SK-N-SH treated with all-trans-retinoic acid at 6 μM for 48 hours (cell line): ENCODE results near the gene BCAP29.

Experiments used
- ATAC-seq: fragments of 200-7000 bp; cut with Tn5 transposase; 3 replicates; pipeline ENCODE4 v1.9.1; 2020; ENCODE audit warnings: mild to moderate bottlenecking, moderate library complexity
- ARNTL ChIP-seq: fragments of 450-650 bp; formaldehyde crosslinking; IDR thresholded peaks from 2 replicates; pipeline ENCODE4 v1.5.0; 2020; ENCODE audit warnings: low read depth, mild to moderate bottlenecking, moderate library complexity, borderline replicate concordance
- BACH2 ChIP-seq: fragments of 250-450 bp; sonication (Bioruptor Pico); IDR thresholded peaks from 2 replicates; pipeline ENCODE4 v1.9.0; 2021; ENCODE audit warnings: mild to moderate bottlenecking, borderline replicate concordance
- CSDC2 ChIP-seq: fragments of 250-450 bp; sonication (Bioruptor Pico); IDR thresholded peaks from 2 replicates; pipeline ENCODE4 v1.5.0; 2020; ENCODE audit warnings: mild to moderate bottlenecking, moderate library complexity
- CSRNP3 ChIP-seq: fragments of 250-450 bp; sonication (Bioruptor Pico); IDR thresholded peaks from 2 replicates; pipeline ENCODE4 v1.5.1; 2021; ENCODE audit warnings: mild to moderate bottlenecking, moderate library complexity
- GLIS3 ChIP-seq: fragments of 250-450 bp; sonication (Bioruptor Pico); IDR thresholded peaks from 2 replicates; pipeline ENCODE4 v1.5.0; 2020; ENCODE audit warnings: mild to moderate bottlenecking, moderate library complexity
- ISL1 ChIP-seq: fragments of 250-450 bp; sonication (Bioruptor Pico); IDR thresholded peaks from 2 replicates; pipeline ENCODE4 v2.1.2; 2022; ENCODE audit warnings: mild to moderate bottlenecking, moderate library complexity
- OSR1 ChIP-seq: fragments of 250-450 bp; sonication (Bioruptor Pico); IDR thresholded peaks from 2 replicates; pipeline ENCODE4 v1.8.0; 2022; ENCODE audit warnings: moderate library complexity, mild to moderate bottlenecking, inconsistent platforms
- PPARA ChIP-seq: fragments of 250-450 bp; sonication (Bioruptor Pico); IDR thresholded peaks from 2 replicates; pipeline ENCODE4 v1.5.0; 2020; ENCODE audit warnings: mild to moderate bottlenecking, borderline replicate concordance
- TCF4 ChIP-seq: fragments of 250-450 bp; sonication (Bioruptor Pico); IDR thresholded peaks from 2 replicates; pipeline ENCODE4 v1.8.0; 2021; ENCODE audit warnings: mild to moderate bottlenecking, moderate library complexity, borderline replicate concordance
- TOX ChIP-seq: fragments of 250-450 bp; sonication (Bioruptor Pico); IDR thresholded peaks from 2 replicates; pipeline ENCODE4 v1.8.0; 2021; ENCODE audit warnings: mild to moderate bottlenecking, moderate library complexity, borderline replicate concordance
- ZFP3 ChIP-seq: fragments of 250-450 bp; sonication (Bioruptor Pico); IDR thresholded peaks from 2 replicates; pipeline ENCODE4 v1.5.0; 2020; ENCODE audit warnings: mild to moderate bottlenecking, moderate library complexity
- ZNF565 ChIP-seq: fragments of 450-650 bp; formaldehyde crosslinking; conservative IDR thresholded peaks from 2 replicates; pipeline ENCODE4 v1.5.0; 2020; ENCODE audit warnings: low read depth, mild to moderate bottlenecking, moderate library complexity
- ZNF70 ChIP-seq: fragments of 450-650 bp; formaldehyde crosslinking; IDR thresholded peaks from 2 replicates; pipeline ENCODE4 v1.5.0; 2020; ENCODE audit warnings: mild to moderate bottlenecking, moderate library complexity
- ZNF8 ChIP-seq: fragments of 450-650 bp; formaldehyde crosslinking; IDR thresholded peaks from 2 replicates; pipeline ENCODE4 v1.5.0; 2020; ENCODE audit warnings: mild to moderate bottlenecking, moderate library complexity
- TF ChIP-seq, protein P1 (sequence below): fragments of 250-450 bp; sonication (Bioruptor Pico); IDR thresholded peaks from 2 replicates; pipeline ENCODE4 v1.5.1; 2020; ENCODE audit warnings: low read depth, mild to moderate bottlenecking, moderate library complexity
- TF ChIP-seq, protein P2 (sequence below): fragments of 250-450 bp; sonication (Bioruptor Pico); IDR thresholded peaks from 2 replicates; pipeline ENCODE4 v1.8.0; 2021; ENCODE audit warnings: low read depth, mild to moderate bottlenecking, moderate library complexity, borderline replicate concordance
- TF ChIP-seq, protein P3 (sequence below): fragments of 250-450 bp; sonication (Bioruptor Pico); IDR thresholded peaks from 2 replicates; pipeline ENCODE4 v1.5.0; 2020; ENCODE audit warnings: mild to moderate bottlenecking, moderate library complexity
- TF ChIP-seq, protein P4 (sequence below): fragments of 250-450 bp; sonication (Bioruptor Pico); IDR thresholded peaks from 2 replicates; pipeline ENCODE4 v1.8.0; 2020; ENCODE audit warnings: mild to moderate bottlenecking, moderate library complexity, borderline replicate concordance

The BCAP29 gene

DNA sequence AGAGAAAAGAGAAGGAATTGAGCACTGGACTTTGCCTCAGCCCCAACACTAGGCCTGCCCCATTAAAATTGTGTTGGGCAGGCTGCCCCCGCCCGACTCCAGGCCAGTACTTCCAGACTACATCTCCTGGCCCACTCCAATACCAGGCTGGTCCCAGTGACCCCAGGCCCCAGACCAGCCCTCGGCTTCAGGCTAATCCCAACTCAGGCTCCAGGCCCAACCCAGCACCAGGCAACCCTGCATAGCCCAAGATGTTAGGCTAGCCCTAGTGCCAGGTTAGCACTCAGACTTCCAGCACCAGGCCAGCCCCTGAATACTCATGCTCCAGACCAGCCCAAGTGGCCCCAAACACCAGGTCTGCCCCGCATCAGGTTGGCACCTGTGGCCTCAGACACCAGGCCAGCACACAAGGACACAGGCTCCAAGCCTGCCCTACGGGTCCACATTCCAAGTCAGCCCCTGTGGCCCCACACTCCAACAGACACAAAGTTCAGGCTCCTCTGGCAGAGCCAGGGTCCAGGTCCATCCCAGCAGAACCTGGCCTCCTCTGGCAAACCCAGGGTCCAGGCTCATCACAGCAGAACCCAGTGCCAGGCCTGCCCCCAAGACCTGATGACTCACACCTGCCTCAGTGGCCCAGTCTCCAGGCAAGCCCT lies 36.6 kb upstream of the BCAP29 start (continued):
- TF ChIP-seq CSRNP3 (no peak), TCF4 (CRISPR knock-in tag) (no peak)
- TF ChIP-seq, protein P1, sequence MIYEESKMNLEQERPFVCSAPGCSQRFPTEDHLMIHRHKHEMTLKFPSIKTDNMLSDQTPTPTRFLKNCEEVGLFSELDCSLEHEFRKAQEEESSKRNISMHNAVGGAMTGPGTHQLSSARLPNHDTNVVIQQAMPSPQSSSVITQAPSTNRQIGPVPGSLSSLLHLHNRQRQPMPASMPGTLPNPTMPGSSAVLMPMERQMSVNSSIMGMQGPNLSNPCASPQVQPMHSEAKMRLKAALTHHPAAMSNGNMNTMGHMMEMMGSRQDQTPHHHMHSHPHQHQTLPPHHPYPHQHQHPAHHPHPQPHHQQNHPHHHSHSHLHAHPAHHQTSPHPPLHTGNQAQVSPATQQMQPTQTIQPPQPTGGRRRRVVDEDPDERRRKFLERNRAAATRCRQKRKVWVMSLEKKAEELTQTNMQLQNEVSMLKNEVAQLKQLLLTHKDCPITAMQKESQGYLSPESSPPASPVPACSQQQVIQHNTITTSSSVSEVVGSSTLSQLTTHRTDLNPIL (CRISPR knock-in tag): no peak
- TF ChIP-seq, protein P2, sequence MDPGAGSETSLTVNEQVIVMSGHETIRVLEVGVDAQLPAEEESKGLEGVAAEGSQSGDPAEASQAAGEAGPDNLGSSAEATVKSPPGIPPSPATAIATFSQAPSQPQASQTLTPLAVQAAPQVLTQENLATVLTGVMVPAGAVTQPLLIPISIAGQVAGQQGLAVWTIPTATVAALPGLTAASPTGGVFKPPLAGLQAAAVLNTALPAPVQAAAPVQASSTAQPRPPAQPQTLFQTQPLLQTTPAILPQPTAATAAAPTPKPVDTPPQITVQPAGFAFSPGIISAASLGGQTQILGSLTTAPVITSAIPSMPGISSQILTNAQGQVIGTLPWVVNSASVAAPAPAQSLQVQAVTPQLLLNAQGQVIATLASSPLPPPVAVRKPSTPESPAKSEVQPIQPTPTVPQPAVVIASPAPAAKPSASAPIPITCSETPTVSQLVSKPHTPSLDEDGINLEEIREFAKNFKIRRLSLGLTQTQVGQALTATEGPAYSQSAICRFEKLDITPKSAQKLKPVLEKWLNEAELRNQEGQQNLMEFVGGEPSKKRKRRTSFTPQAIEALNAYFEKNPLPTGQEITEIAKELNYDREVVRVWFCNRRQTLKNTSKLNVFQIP (CRISPR knock-in tag): no peak

DNA sequence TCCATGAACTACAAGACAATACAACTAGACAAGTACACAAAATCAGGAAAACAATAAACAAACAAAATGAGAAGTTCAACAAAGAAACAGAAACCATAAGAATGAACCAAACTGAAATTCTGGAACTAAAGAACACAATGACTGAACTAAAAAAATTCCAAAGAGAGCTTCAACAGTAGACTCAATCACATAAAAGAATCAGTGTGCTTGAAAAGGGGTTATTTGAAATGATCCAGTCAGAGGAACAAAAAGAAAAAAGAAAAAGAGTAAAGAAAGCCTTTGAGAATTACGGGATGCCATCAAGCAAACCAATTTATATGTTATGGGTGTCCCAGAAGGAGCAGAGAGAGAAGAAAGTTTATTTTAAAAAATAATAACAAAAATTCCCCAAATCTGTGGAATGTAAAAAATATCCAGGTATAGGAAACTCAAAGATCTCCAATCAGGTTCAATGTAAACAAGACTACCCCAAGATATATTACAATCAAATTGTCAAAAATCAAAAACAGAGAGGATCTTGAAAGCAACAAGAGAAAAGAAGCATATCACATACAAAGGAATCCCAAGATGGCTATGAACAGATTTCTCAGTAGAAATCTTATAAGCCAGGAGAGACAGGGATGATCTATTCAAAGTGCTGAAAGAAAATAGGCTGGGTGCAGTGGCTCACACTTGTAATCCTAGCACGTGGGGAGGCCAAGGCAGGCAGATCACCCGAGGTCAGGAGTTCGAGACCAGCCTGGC lies 35.0 kb upstream of the BCAP29 start:
- ATAC-seq: no peak
- no peak for TF ChIP-seq BACH2
- TF ChIP-seq OSR1 (CRISPR knock-in tag): no peak
- TF ChIP-seq, protein P3, sequence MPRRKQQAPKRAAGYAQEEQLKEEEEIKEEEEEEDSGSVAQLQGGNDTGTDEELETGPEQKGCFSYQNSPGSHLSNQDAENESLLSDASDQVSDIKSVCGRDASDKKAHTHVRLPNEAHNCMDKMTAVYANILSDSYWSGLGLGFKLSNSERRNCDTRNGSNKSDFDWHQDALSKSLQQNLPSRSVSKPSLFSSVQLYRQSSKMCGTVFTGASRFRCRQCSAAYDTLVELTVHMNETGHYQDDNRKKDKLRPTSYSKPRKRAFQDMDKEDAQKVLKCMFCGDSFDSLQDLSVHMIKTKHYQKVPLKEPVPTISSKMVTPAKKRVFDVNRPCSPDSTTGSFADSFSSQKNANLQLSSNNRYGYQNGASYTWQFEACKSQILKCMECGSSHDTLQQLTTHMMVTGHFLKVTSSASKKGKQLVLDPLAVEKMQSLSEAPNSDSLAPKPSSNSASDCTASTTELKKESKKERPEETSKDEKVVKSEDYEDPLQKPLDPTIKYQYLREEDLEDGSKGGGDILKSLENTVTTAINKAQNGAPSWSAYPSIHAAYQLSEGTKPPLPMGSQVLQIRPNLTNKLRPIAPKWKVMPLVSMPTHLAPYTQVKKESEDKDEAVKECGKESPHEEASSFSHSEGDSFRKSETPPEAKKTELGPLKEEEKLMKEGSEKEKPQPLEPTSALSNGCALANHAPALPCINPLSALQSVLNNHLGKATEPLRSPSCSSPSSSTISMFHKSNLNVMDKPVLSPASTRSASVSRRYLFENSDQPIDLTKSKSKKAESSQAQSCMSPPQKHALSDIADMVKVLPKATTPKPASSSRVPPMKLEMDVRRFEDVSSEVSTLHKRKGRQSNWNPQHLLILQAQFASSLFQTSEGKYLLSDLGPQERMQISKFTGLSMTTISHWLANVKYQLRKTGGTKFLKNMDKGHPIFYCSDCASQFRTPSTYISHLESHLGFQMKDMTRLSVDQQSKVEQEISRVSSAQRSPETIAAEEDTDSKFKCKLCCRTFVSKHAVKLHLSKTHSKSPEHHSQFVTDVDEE (CRISPR knock-in tag): no peak
- no peak for TF ChIP-seq ZNF565 (CRISPR knock-in tag)
- no peak for TF ChIP-seq TCF4 (CRISPR knock-in tag)

DNA sequence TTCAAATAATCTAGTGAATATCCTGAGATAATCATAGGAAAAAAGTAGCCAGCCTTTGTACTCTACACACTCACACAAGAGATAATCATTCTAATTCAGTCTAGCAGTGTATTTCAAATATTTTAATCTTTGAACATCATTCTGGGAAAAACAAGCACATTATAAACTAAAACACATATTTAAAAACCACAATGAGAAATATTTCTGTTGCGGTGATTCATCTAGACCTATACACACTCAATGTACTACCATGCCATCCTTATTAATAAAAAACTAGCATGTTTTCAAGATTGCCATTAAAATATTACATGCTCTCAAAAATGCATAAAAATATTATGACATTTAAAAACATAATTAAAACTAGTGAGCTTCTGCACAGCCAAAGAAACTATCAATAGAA lies 28.1 kb upstream of the BCAP29 start:
- no peak for TF ChIP-seq ZNF8 (CRISPR knock-in tag)
- no peak for TF ChIP-seq ARNTL (CRISPR knock-in tag)
- no peak for ATAC-seq

DNA sequence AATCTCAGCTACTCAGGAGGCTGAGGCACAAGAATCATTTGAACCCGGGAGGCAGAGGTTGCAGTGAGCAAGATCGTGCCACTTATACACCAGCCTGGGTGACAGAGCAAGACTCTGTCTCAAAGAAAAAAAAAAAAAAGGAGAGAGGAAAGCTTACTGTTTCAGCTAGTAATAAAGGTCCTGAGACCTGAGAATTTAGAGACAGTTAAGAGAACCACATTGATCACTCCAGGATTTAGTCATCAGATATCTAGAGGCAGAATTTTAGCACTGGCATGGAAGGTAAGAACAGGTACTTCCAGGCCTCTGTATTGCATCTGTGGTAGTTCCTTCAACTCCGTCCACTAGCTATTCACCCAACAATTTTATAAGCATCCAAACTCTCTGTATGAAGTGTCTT lies 24.2 kb upstream of the BCAP29 start:
- ATAC-seq: no peak
- TF ChIP-seq ISL1 (no peak), ZFP3 (CRISPR knock-in tag) (no peak), BACH2 (no peak), ZNF70 (no peak), OSR1 (CRISPR knock-in tag) (no peak), GLIS3 (CRISPR knock-in tag) (no peak), CSDC2 (no peak), TCF4 (CRISPR knock-in tag) (no peak), TOX (CRISPR knock-in tag) (no peak), ZNF565 (CRISPR knock-in tag) (no peak), PPARA (CRISPR knock-in tag) (no peak)
- TF ChIP-seq, protein P2 (CRISPR knock-in tag): no peak
- TF ChIP-seq, protein P3 (CRISPR knock-in tag): no peak
- TF ChIP-seq, protein P1 (CRISPR knock-in tag): no peak
- TF ChIP-seq, protein P4, sequence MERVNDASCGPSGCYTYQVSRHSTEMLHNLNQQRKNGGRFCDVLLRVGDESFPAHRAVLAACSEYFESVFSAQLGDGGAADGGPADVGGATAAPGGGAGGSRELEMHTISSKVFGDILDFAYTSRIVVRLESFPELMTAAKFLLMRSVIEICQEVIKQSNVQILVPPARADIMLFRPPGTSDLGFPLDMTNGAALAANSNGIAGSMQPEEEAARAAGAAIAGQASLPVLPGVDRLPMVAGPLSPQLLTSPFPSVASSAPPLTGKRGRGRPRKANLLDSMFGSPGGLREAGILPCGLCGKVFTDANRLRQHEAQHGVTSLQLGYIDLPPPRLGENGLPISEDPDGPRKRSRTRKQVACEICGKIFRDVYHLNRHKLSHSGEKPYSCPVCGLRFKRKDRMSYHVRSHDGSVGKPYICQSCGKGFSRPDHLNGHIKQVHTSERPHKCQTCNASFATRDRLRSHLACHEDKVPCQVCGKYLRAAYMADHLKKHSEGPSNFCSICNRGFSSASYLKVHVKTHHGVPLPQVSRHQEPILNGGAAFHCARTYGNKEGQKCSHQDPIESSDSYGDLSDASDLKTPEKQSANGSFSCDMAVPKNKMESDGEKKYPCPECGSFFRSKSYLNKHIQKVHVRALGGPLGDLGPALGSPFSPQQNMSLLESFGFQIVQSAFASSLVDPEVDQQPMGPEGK (CRISPR knock-in tag): no peak
